Inferior parietal cortex (tissue), 1 donor: ENCODE data around the gene IDS.
"Not testable (repeated sequence)": the region's sequence is repeated elsewhere in the genome, so short reads cannot be mapped to it uniquely, and the experiment has no call there.

Source experiments
- DNase-seq: peaks from one replicate; pipeline ENCODE4 v3.0.0-alpha.2; 2016; ENCODE audit errors: extremely low spot score

Gene IDS

GRCh38 chrX:149504915-149505651 lies at the start of gene IDS:
Gene IDS, minus strand, starts transcription at chrX:149505306. Its CDS starts 169 bp downstream, at chrX:149505137.
- peak; percentile 81 for DNase-seq

DNA sequence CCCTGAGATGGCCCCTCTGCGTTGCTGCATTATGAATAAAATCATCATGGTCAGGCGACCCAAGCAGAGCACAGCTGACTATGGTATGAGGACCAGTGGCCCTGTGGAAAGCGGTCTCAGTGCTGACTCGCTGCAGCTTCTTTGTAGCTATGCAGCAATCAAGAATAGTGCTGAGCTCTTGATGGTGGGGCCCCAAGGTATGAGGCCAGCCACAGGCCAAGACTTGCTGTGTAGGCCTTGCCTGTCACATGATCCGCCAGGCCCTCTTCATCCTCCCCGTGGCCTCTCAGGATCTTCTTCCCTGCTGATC lies 46.8 kb upstream of the IDS start:
- not testable (repeated sequence) for DNase-seq

GRCh38 chrX:149551245-149551938 lies 46.3 kb upstream of the IDS start:
- not testable (repeated sequence) for DNase-seq

DNA sequence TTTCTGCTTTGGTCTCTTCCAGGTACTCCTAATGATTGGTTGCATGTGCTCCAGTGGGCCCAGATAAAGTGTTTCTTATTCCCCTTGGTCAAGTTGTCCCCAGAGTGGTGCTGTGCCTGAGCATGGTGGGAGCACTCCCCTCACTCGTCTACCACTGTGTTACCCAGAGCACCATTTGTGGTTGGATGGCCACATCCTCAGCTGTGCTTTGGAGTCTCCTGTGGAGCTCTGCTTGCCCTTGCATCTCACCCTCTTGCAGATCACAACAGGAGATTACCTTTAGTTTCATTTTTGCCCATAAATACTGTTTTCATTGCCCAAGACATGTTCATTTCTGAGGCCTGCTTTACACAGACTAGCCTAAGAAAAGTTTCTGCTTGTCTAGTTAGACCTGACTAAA lies 45.3 kb upstream of the IDS start:
- DNase-seq = not testable (repeated sequence)

- not testable (repeated sequence) for DNase-seq
Measured at GRCh38 chrX:149549701-149550100, 44.6 kb upstream of the IDS start, which contains the start of gene HSFX3. Gene HSFX3, minus strand, starts transcription at chrX:149549924. Its CDS starts 72 bp downstream, at chrX:149549852.

GRCh38 chrX:149547782-149548181 lies 42.7 kb upstream of the IDS start:
- DNase-seq = not testable (repeated sequence)

GRCh38 chrX:149546962-149547361 lies 41.9 kb upstream of the IDS start:
- DNase-seq = not testable (repeated sequence)

DNA sequence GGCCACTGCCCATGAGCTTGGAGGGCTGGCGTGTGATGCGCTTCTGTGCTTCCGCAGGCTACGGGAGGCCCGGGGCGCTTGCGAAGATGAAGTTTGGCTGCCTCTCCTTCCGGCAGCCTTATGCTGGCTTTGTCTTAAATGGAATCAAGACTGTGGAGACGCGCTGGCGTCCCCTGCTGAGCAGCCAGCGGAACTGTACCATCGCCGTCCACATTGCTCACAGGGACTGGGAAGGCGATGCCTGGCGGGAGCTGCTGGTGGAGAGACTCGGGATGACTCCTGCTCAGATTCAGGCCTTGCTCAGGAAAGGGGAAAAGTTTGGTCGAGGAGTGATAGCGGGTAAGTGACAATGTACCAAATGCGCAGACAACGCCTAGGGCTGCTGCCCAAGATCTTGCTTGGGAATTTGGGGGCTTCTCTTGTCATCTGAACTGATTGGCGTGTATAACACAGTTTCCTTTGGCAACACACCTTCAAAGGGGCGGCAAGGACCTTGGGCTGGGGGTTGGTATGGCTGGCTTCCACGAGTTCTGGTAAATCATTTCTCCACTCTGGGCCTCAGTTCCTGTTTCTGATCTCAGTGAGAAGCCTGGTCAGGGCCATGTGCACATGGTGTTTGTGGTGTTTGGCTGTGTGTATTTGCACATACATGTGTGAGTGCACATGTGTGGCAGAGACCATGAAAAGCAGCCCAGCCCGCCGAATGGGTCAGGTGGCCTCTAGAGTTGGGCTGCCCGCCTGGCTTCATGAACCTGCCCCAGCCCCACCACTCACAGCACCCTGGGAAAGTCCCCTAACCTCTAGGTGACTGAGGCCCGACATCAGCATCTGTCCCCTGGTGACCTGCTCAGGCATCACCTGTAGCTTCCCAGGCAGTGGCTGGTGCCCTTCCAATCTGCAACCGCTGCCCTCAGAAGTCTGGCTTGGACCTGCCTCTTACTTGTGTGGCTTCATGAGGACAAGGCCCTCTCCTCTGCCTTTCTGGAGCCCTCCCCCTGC lies 40.7 kb upstream of the IDS start:
- DNase-seq = not testable (repeated sequence)

DNA sequence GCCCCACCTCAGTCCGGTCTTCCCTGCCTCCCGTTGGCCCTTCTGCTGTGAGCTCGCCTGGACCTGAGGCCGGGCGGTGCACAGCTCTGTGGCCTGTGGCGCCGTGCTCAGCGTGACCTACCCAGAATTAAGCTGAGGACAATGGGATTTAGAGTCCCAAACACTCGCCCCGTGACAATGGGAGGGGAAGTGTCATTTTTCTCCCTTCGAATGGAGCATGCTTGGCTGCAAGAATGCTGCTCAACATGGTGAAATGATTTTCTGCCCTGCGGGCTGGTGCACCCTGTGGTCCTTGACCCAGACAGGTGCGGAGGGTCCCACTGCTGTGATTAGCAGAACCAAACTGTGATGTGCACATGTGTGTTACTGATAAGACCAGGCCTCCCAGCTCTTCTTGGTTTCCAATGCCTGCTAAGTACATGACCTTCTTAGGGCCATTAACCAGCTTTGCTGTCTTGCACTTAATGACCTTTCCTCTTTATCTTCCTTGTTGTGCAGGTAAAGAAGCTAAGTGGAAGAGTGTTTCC lies 36.5 kb upstream of the IDS start:
- DNase-seq = no peak

GRCh38 chrX:149540621-149541520 lies 35.8 kb upstream of the IDS start, which contains the start of gene EOLA1:
Gene EOLA1, plus strand, starts transcription at chrX:149541012. Its CDS starts 4,619 bp downstream, at chrX:149545631.
- DNase-seq = peak; percentile 83

- no peak for DNase-seq
Measured at GRCh38 chrX:149540131-149540620, 35.1 kb upstream of the IDS start.

DNA sequence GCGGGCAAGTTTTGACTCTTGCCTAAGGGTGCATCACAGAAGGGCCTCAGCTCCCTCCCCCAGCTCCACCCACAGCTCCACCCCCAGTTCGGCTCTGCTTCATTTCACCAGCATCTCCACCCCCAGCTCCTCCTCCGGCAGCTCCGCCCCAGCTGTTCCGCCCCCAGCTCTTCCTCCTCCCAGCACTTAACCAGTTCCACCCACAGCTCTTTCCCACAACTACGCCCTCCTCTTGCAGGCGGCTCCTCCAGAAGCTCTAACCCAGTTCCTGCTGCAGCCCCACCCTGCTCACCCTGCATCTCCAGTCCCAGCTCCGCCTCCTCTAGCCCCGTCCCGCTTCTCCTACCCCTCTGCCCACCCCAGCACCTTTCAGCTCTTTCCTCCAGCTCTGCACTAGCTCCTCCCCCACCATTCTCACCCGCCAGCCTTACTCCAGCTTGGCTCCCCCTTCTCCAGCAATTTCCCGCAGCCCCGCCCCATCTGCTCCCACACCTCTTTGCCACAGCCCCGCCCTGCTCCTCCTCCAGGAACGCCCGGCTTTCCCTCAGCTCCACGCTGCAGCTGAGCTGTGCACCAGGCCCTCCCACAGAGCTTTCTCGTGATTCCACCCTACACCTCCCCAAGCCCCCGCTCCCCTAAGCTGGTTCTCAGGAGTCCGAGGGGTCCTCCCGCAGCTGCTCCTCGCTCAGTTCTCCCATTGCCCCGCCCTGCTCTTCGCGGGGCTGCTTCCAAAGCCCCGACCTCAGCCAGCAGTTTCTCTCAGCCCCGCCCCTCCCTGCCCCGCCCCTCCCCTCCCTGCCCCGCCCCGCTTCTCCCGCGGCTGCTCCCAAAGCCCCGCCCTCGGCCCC lies 34.4 kb upstream of the IDS start:
- DNase-seq = peak; percentile 33

- DNase-seq = not testable (repeated sequence)
Measured at GRCh38 chrX:149537474-149537873, 32.4 kb upstream of the IDS start.

- not testable (repeated sequence) for DNase-seq
Measured at GRCh38 chrX:149534926-149535602, 30.0 kb upstream of the IDS start.

DNA sequence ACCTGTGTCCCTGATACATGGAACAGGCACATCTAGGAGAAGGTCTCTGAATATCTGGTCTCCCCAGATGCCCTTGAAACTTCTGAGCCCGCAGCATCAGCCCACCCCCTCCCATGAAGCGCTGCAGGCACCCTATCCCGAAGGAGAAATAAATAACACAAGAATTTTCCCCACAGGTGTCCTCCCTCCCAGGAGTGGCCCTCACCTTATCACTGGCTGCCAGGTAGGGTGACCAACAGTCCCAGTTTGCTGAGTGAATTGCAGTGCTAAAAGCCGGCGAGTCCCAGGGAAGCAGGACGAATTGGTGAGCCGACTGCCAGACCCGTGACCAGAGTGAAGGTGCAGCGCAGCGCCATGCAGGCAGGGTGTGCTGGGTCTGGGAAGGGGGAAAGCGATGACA lies 28.9 kb upstream of the IDS start:
- not testable (repeated sequence) for DNase-seq

DNA sequence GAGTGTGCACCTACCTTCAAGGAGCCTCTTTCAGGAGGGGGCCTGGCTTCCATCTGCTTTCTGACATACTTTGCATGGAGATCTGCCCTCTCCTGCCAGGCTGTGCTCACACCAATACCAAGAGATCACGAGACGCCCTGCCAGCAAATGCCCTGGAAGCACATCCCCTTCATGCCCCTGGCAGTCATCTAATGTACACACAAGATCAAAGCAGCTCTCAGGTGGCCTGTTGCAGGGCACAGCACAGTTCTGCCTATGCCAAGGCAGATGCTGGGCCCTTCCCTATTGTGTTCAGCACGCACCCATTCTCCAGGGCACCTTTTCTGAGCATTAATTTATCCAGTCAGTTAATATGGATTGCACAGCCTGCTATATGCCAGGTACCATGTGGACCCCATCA lies 27.8 kb upstream of the IDS start:
- DNase-seq = not testable (repeated sequence)

GRCh38 chrX:149531599-149531998 lies 26.5 kb upstream of the IDS start:
- DNase-seq = no peak

GRCh38 chrX:149528381-149528780 lies 23.3 kb upstream of the IDS start:
- DNase-seq = no peak

DNA sequence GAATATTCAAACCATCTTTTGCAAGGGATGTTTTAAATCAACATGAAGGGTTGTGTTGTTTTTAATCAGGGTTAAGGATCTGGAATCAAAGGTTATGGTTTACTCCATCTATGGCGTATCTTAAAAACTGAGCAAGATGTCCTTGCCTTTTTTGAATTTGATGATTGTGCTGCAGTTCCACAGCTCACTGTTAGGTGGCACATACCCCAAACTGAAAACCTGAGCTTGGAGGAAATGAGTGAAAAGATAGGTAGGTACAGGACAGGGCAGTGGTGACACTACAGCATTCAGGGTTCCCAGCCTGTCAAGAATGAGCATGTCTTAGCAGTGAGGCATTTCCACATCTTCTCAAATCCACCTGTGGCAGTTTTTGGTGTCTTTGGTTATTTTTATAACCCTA lies 22.6 kb upstream of the IDS start:
- peak; percentile 39 for DNase-seq
